ENCODE measurements around the gene CELF4. TPM values are rescaled to one million over a fixed set of nuclear protein-coding genes. Genes with fewer than 3 reads are reported as not detected.

Gene CELF4
- total RNA-seq, 2 donors from 2014 or later, result 0.22 to 3.9 TPM

GRCh38 chr18:37394610-37394965, 171.0 kb downstream of the CELF4 start:
- Histone ChIP-seq H3K27ac (peak overlapping the region in 1 of 2 donors; percentile 11), H3K9me3 (no peaks in the 10 kb centered on the region), H3K4me3 (peak overlapping the region in 1 of 2 donors; percentile 53), H3K4me1 (peaks cover 0 to 14% of the 10 kb centered on the region in 2 donors), H3K36me3 (no peaks in the 10 kb centered on the region), H3K27me3 (no peaks in the 10 kb centered on the region)
- no peak for DNase-seq (ENCODE audit: low spot score)
- TF ChIP-seq CTCF (IDR thresholded peaks at IDR 0.05), result no peak

GRCh38 chr18:37393945-37394609, 171.5 kb downstream of the CELF4 start:
- Histone ChIP-seq H3K4me1 (peaks cover 0 to 14% of the 10 kb centered on the region in 2 donors), H3K27me3 (no peaks in the 10 kb centered on the region), H3K36me3 (no peaks in the 10 kb centered on the region), H3K9me3 (no peaks in the 10 kb centered on the region), H3K4me3 (peak overlapping the region; percentile 28 to 53), H3K27ac (peak overlapping the region in 1 of 2 donors; percentile 11)
- peak in 1 of 2 donors; percentile 47 for TF ChIP-seq CTCF (IDR thresholded peaks at IDR 0.05)
- peak; percentile 78 for DNase-seq (ENCODE audit: low spot score)

- DNase-seq (ENCODE audit: low spot score), result no peak
- Histone ChIP-seq H3K4me3 (peak overlapping the region in 1 of 2 donors; percentile 53), H3K4me1 (peaks cover 0 to 14% of the 10 kb centered on the region in 2 donors)
Measured at GRCh38 chr18:37393221-37393827, 172.3 kb downstream of the CELF4 start.

GRCh38 chr18:37392648-37393047, 172.9 kb downstream of the CELF4 start:
- DNase-seq (ENCODE audit: low spot score), result no peak
- H3K4me3 ChIP-seq, result no peak overlapping the region
- no peaks in the 10 kb centered on the region for H3K36me3 ChIP-seq
- no peaks in the 10 kb centered on the region for H3K9me3 ChIP-seq
- H3K4me1 ChIP-seq, result peaks cover 0 to 14% of the 10 kb centered on the region in 2 donors
- no peak for TF ChIP-seq CTCF (IDR thresholded peaks at IDR 0.05)
- H3K27me3 ChIP-seq, result no peaks in the 10 kb centered on the region
- H3K27ac ChIP-seq, result no peak overlapping the region

More at GRCh38 chr18:37393221-37393827, 172.3 kb downstream of the CELF4 start:
- Histone ChIP-seq H3K36me3 (no peaks in the 10 kb centered on the region), H3K27me3 (no peaks in the 10 kb centered on the region), H3K27ac (no peak overlapping the region), H3K9me3 (no peaks in the 10 kb centered on the region)
- TF ChIP-seq CTCF (IDR thresholded peaks at IDR 0.05), result no peak

- DNase-seq (ENCODE audit: low spot score), result no peak
- H3K4me3 ChIP-seq, result no peak overlapping the region
- TF ChIP-seq CTCF (IDR thresholded peaks at IDR 0.05), result no peak
- peaks cover 0 to 14% of the 10 kb centered on the region in 2 donors for H3K4me1 ChIP-seq
- H3K27ac ChIP-seq, result no peak overlapping the region
- no peaks in the 10 kb centered on the region for H3K9me3 ChIP-seq
- H3K27me3 ChIP-seq, result no peaks in the 10 kb centered on the region
- no peaks in the 10 kb centered on the region for H3K36me3 ChIP-seq
Measured at GRCh38 chr18:37391698-37392548, 173.7 kb downstream of the CELF4 start.

Data from right atrium auricular region (tissue), 2 donors.